ENCODE data around the gene CENPS. TPM values are rescaled to one million over a fixed set of nuclear protein-coding genes. Genes with fewer than 3 reads are reported as not detected.

The CENPS gene
- total and polyA plus RNA-seq, 9 of the 15 experiments (the other 6 are each of a cell fraction or from before 2014, with no cell fraction given) = 10.2 to 36.0 (median 26.0) TPM

GRCh38 chr1:10398734-10399443 is 31.3 kb upstream of the CENPS start, which contains the start of gene PGD (continued):
- TF ChIP-seq ARID3B (CRISPR knock-in tag; IDR thresholded peaks at IDR 0.05; ENCODE audit: borderline replicate concordance) (no peak), TAF1 (IDR thresholded peaks at IDR 0.05; ENCODE audit: control insufficient read depth, extremely low read depth, insufficient read depth, low read length, severe bottlenecking) (peak; percentile 91), HMGXB4 (CRISPR knock-in tag; IDR thresholded peaks at IDR 0.05) (no peak; the same call in 1 of the 2 replicates), SRSF1 (IDR thresholded peaks at IDR 0.05; ENCODE audit: low read depth, low read length) (peak; percentile 76; the same call in 1 of the 2 replicates), PHTF2 (CRISPR knock-in tag; IDR thresholded peaks at IDR 0.05) (no peak), TFAM (CRISPR knock-in tag; conservative IDR thresholded peaks at IDR 0.05) (no peak), BRD9 (IDR thresholded peaks at IDR 0.05; ENCODE audit: low read depth, partially characterized antibody) (no peak), HMBOX1 (IDR thresholded peaks at IDR 0.05) (peak; percentile 31; the same call in 1 of the 2 replicates), ZNF140 (CRISPR knock-in tag; IDR thresholded peaks at IDR 0.05) (no peak), DACH1 (IDR thresholded peaks at IDR 0.05; ENCODE audit: partially characterized antibody) (peak; percentile 74), RFX5 (IDR thresholded peaks at IDR 0.05; ENCODE audit: low read depth, low read length) (no peak; the same call in 1 of the 2 replicates), TFE3 (CRISPR knock-in tag; IDR thresholded peaks at IDR 0.05) (no peak), ELK3 (CRISPR knock-in tag; IDR thresholded peaks at IDR 0.05) (no peak), ATF6 (CRISPR knock-in tag; IDR thresholded peaks at IDR 0.05) (0 out of 2 replicates have a peak, but pooled peaks have one; percentile 17), ZNF589 (CRISPR knock-in tag; IDR thresholded peaks at IDR 0.05; ENCODE audit: low read depth) (no peak), SMAD3 (CRISPR knock-in tag; conservative IDR thresholded peaks at IDR 0.05) (no peak), SREBF2 (CRISPR knock-in tag; IDR thresholded peaks at IDR 0.05) (no peak), ZNF780A (CRISPR knock-in tag; IDR thresholded peaks at IDR 0.05) (no peak)

All from K562 (cell line).